ENCODE data around the gene PRRG1. TPM values are rescaled to one million over a fixed set of nuclear protein-coding genes. Genes with fewer than 3 reads are reported as not detected.

The PRRG1 gene
- total RNA-seq, 4 donors from 2014 or later: 16.3 to 29.0 (median 20.7) TPM

DNA sequence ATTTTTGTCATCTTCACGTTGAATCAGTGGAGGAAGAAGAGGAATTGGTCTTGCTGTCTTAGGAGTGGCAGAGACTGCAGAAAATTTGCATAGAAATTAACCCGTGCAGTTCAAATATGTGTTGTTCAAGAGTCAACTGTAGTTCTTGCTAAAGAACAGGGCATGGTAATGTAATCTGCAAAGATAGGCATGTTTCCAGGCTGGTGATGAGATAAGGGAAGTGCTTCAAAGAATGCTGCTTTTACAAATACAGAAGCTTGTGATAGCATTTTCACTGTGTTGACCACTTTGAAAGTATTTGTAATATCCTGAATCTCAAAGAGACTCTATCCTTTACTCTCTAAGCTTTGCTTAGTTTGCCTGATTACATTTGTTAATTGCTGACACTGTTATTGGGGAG lies 60.1 kb downstream of the PRRG1 start:
- TF ChIP-seq, protein P1, sequence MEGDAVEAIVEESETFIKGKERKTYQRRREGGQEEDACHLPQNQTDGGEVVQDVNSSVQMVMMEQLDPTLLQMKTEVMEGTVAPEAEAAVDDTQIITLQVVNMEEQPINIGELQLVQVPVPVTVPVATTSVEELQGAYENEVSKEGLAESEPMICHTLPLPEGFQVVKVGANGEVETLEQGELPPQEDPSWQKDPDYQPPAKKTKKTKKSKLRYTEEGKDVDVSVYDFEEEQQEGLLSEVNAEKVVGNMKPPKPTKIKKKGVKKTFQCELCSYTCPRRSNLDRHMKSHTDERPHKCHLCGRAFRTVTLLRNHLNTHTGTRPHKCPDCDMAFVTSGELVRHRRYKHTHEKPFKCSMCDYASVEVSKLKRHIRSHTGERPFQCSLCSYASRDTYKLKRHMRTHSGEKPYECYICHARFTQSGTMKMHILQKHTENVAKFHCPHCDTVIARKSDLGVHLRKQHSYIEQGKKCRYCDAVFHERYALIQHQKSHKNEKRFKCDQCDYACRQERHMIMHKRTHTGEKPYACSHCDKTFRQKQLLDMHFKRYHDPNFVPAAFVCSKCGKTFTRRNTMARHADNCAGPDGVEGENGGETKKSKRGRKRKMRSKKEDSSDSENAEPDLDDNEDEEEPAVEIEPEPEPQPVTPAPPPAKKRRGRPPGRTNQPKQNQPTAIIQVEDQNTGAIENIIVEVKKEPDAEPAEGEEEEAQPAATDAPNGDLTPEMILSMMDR (IDR thresholded peaks at IDR 0.05; ENCODE audit: low read depth): no peak

GRCh38 chrX:37420185-37420584 lies 71.0 kb downstream of the PRRG1 start:
- TF ChIP-seq, protein P1 (IDR thresholded peaks at IDR 0.05; ENCODE audit: low read depth): no peak

DNA sequence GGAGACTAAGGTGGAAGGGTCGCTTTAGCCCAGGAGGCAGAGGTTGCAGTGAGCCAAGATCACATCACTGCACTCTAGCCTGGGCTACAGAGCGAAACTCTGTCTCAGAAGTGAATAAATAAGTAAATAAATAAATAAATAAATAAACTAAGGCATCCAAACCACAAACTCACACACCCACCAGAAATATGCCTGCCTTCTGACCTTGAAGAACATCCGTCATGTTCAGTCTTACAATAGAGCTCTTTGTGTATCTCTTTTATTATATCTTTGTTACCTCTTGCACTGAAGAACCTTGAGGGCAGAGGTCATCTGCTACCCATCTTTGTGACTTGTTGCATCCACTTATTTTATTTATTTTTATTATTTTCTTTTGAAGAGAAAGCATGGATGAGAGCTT lies 71.6 kb downstream of the PRRG1 start:
- TF ChIP-seq, protein P1 (IDR thresholded peaks at IDR 0.05; ENCODE audit: low read depth): no peak

DNA sequence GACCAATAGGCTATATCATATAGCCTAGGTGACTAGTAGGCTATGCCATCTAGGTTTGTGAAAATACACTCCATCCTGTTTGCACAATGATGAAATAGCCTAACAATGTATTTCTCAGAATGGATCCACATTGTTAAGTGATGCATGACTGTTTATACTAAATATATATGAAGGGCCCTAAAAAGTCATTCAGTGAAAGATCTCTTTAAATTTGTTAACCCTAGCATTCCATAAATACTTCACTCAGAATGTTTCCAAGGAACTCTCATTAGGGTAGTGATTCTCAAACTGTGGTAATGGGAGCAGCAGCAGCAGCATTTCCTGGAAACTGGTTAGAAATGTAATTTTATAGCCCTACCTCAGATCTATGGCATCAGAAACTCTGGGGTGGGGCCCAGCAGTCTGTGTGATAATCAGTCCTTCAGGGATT lies 74.9 kb downstream of the PRRG1 start:
- TF ChIP-seq, protein P1 (IDR thresholded peaks at IDR 0.05; ENCODE audit: low read depth): no peak

GRCh38 chrX:37425370-37425769 lies 76.2 kb downstream of the PRRG1 start:
- TF ChIP-seq, protein P1 (IDR thresholded peaks at IDR 0.05; ENCODE audit: low read depth): no peak

DNA sequence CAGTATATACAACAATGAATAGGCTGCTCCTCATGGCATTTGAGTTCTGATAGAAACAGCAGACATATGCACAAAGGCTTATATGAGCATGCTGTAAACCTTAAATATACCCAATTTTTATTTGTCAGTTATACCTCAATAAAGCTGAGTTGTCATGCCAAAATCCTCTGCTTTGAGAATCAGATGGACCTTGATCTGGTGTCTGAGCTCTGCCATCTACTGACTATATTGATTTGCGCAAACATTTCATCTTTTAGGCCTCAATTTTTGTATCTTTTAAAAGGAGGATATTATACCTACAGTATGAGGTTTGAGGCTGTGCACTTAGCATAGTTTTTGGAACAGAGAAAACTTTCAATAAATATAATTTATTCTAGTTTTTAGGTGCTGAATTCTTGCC lies 85.2 kb downstream of the PRRG1 start:
- TF ChIP-seq, protein P1 (IDR thresholded peaks at IDR 0.05; ENCODE audit: low read depth): no peak

- TF ChIP-seq, protein P1 (IDR thresholded peaks at IDR 0.05; ENCODE audit: low read depth): no peak
These were observed 88.0 kb downstream of the PRRG1 start for GRCh38 chrX:37437160-37437559.
